A549 (cell line): Measurements from ENCODE around the gene RAB17.

Source experiments
- CTCF ChIP-seq: fragments of >200 bp; sonication (Bioruptor Twin); formaldehyde crosslinking; IDR thresholded peaks from 3 replicates; pipeline ENCODE4 v1.5.1; 2016
- EP300 ChIP-seq, 2 experiments: fragments of >200 bp; sonication (Bioruptor Twin); formaldehyde crosslinking; IDR thresholded peaks; 2 replicates in 1 of 2; 3 replicates in 1 of 2; pipeline ENCODE4 v1.6.1; 2016 to 2017
- MAX ChIP-seq: IDR thresholded peaks from 2 replicates; pipeline ENCODE4 v1.6.1; 2012
- NFE2L2 ChIP-seq: fragments of 150-350 bp; conservative IDR thresholded peaks from 2 replicates; pipeline ENCODE4 v1.6.1; 2014; ENCODE audit warnings: low read length
- SMC3 ChIP-seq: fragments of >200 bp; sonication (Bioruptor Twin); formaldehyde crosslinking; IDR thresholded peaks from 3 replicates; pipeline ENCODE4 v1.6.1; 2018; ENCODE audit warnings: inconsistent platforms

GRCh38 chr2:237590272-237591140 lies at the start of gene RAB17:
- no peak for TF ChIP-seq SMC3
- TF ChIP-seq CTCF: no peak
- TF ChIP-seq EP300 (IDR thresholded peaks at IDR 0.05): no peak
- no peak for TF ChIP-seq NFE2L2
- no peak for TF ChIP-seq MAX
